ENCODE measurements around the gene EIF3F. TPM values are rescaled to one million over a fixed set of nuclear protein-coding genes. Genes with fewer than 3 reads are reported as not detected.

EIF3F gene, protein sequence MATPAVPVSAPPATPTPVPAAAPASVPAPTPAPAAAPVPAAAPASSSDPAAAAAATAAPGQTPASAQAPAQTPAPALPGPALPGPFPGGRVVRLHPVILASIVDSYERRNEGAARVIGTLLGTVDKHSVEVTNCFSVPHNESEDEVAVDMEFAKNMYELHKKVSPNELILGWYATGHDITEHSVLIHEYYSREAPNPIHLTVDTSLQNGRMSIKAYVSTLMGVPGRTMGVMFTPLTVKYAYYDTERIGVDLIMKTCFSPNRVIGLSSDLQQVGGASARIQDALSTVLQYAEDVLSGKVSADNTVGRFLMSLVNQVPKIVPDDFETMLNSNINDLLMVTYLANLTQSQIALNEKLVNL
- 324 to 379 TPM (median 347 TPM) in 5 replicates for total RNA-seq (2022; extraction: Qiagen RNA extraction)

DNA sequence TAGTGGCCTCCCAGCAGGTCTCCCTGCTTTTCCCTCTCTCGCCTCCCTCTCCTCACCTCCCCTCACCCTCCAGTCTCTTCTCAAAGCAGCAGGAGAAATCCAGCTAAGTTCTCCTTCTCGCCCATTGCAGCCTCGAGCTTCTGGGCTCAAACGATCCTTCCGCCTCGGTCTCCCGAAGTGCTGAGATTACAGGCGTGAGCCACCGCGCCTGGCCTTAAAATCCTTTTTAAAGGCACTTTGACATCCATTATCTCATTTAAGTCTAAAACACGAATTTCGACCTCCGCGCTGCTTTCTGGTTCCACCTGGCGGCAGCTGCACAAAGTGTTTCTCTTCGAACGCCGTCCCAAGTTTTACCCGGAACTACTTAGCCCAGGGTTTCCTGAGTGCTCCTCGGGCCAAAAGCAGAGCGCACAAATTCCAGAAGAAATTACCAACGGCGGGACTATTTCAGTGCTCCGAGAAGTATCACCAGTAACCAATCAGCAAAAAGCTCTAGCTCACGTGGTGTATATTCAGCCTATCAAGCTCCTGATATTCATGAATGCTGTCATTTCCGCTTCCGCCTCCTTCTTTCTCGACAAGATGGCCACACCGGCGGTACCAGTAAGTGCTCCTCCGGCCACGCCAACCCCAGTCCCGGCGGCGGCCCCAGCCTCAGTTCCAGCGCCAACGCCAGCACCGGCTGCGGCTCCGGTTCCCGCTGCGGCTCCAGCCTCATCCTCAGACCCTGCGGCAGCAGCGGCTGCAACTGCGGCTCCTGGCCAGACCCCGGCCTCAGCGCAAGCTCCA, at the start of gene EIF3F:
Gene EIF3F (plus strand): TSS at position 570 of the 792 bp plus-strand sequence. CDS start 16 bp downstream, at position 586.

GRCh38 chr11:7941608-7942007, 45.5 kb upstream of the EIF3F start, which contains the start of gene OR10A3:
OR10A3 (minus strand) TSS chr11:7941708; CDS start chr11:7939520, 2,188 bp downstream.

GRCh38 chr11:7965386-7965785, 21.8 kb upstream of the EIF3F start, which contains the start of gene NLRP10:
NLRP10 (minus strand) TSS chr11:7965447; CDS start chr11:7963495, 1,952 bp downstream.

Other genes starting within 250 kb of the EIF3F start
- gene OR5P2, start 190.4 kb upstream of the EIF3F start, total RNA-seq (2022; extraction: Qiagen RNA extraction) = not detected in 5 replicates
- gene OR5P3, start 156.5 kb upstream of the EIF3F start, total RNA-seq (2022; extraction: Qiagen RNA extraction) = not detected in 5 replicates
- gene OR10A6, start 56.1 kb upstream of the EIF3F start, total RNA-seq (2022; extraction: Qiagen RNA extraction) = not detected in 5 replicates
- gene OR10A3, start 45.6 kb upstream of the EIF3F start, total RNA-seq (2022; extraction: Qiagen RNA extraction) = not detected in 5 replicates
- not detected in 5 replicates for gene NLRP10, start 21.9 kb upstream of the EIF3F start, total RNA-seq (2022; extraction: Qiagen RNA extraction)
- gene TUB, start 93.9 kb downstream of the EIF3F start, total RNA-seq (2022; extraction: Qiagen RNA extraction) = 4.6 to 6.7 TPM (median 6.0 TPM) in 5 replicates
- 1.4 to 2.3 TPM (median 1.9 TPM) in 5 replicates for gene RIC3, start 181.7 kb downstream of the EIF3F start, total RNA-seq (2022; extraction: Qiagen RNA extraction)

All from A549 treated with AZD2906 at 1 μM for 4 hours (cell line).